Endothelial cell of umbilical vein (primary cell): ENCODE data around the gene PTPRE. TPM values are rescaled to one million over a fixed set of nuclear protein-coding genes. Genes with fewer than 3 reads are reported as not detected.

Experiments
- BruUV-seq: library from RNA; stranded (reverse); fragments of 400-500 nt; replicated peaks from 2 replicates; lab custom pipeline; 2021; lab: Mats Ljungman, UMichigan
- CTCF ChIA-PET: fragments of 300-600, 350-600 bp; sonication (Branson Sonifier 250); formaldehyde crosslinking; loops from one replicate; lab custom pipeline; 2021; ENCODE audit warnings: antibody characterized with exemption, inconsistent platforms; lab: Charles Lee
- POLR2A ChIA-PET: fragments of 300-600, 350-600 bp; sonication (Branson Sonifier 250); formaldehyde crosslinking; loops from one replicate; lab custom pipeline; 2021; ENCODE audit warnings: antibody characterized with exemption, inconsistent platforms; lab: Charles Lee
- DNase-seq: peaks from one replicate; pipeline ENCODE4 v3.0.0-alpha.2; 2011; ENCODE audit warnings: low read depth, low spot score
- FAIRE-seq: peaks from 2 replicates; lab custom pipeline; 2011; peaks lifted over from hg19 to GRCh38; lab: Jason Lieb, UNC
- H2AFZ ChIP-seq: 2 replicates; pipeline ENCODE4 v1.6.0; 2012; ENCODE audit warnings: low read depth, low read length, control low read depth, inconsistent platforms
- H3K27ac ChIP-seq: 2 replicates; pipeline ENCODE4 v1.5.1; 2011; ENCODE audit warnings: low read depth, mild to moderate bottlenecking, control low read depth, low read length, moderate library complexity; ENCODE audit not compliant: insufficient read depth
- H3K27me3 ChIP-seq, 2 experiments: 2 replicates each; pipeline versions ENCODE4 v1.6.0 to v1.6.1; 2011; ENCODE audit warnings: low read length in 2 of 2, mixed read lengths in 1 of 2; ENCODE audit not compliant: control insufficient read depth in 2 of 2, insufficient read depth in 2 of 2
- H3K36me3 ChIP-seq, 2 experiments: 2 replicates in 1 of 2; 3 replicates in 1 of 2; pipeline ENCODE4 v1.5.1; 2011; ENCODE audit warnings: low read length in 2 of 2, mild to moderate bottlenecking in 1 of 2, moderate library complexity in 1 of 2; ENCODE audit not compliant: control insufficient read depth in 2 of 2, insufficient read depth in 2 of 2; ENCODE audit errors: extremely low read depth in 1 of 2
- H3K4me1 ChIP-seq: 3 replicates; pipeline ENCODE4 v1.5.1; 2011; ENCODE audit warnings: mild to moderate bottlenecking, low read length; ENCODE audit not compliant: control insufficient read depth, insufficient read depth; ENCODE audit errors: extremely low read depth
- H3K4me2 ChIP-seq: 2 replicates; pipeline ENCODE4 v1.6.1; 2011; ENCODE audit warnings: low read length, control low read depth, mixed read lengths; ENCODE audit not compliant: insufficient read depth
- H3K4me3 ChIP-seq, 3 experiments: fragments of 200-600 bp in 1 of 3; sonication (generic), shearing (Covaris generic) in 1 of 3; replicated peaks in 1 of 3; 2 replicates each; pipeline ENCODE4 v1.5.1; 2011 to 2016; ENCODE audit warnings: control low read depth in 3 of 3, low read length in 3 of 3, mild to moderate bottlenecking in 2 of 3, inconsistent platforms in 1 of 3, low read depth in 1 of 3, moderate library complexity in 1 of 3; ENCODE audit not compliant: insufficient read depth in 1 of 3
- H3K79me2 ChIP-seq: 2 replicates; pipeline ENCODE4 v1.6.0; 2012; ENCODE audit warnings: low read length, inconsistent platforms; ENCODE audit not compliant: control insufficient read depth, insufficient read depth
- H3K9ac ChIP-seq: replicated peaks from 2 replicates; pipeline ENCODE3; 2011; ENCODE audit warnings: low read length, control low read depth; ENCODE audit not compliant: insufficient read depth; ENCODE audit errors: extremely low read depth
- H3K9me1 ChIP-seq: replicated peaks from 3 replicates; pipeline ENCODE4 v1.6.0; 2011; ENCODE audit warnings: mild to moderate bottlenecking, low read length; ENCODE audit not compliant: control insufficient read depth, insufficient read depth; ENCODE audit errors: extremely low read depth
- H3K9me3 ChIP-seq: replicated peaks from 2 replicates; pipeline ENCODE4 v1.5.1; 2012; ENCODE audit warnings: low read length, inconsistent platforms; ENCODE audit not compliant: control insufficient read depth, insufficient read depth
- H4K20me1 ChIP-seq: replicated peaks from 2 replicates; pipeline ENCODE3; 2011; ENCODE audit warnings: mild to moderate bottlenecking, low read length; ENCODE audit not compliant: control insufficient read depth, insufficient read depth; ENCODE audit errors: extremely low read depth
- EZH2 ChIP-seq: IDR thresholded peaks from 2 replicates; pipeline ENCODE4 v1.6.1; 2012; ENCODE audit warnings: borderline replicate concordance, low read depth, mild to moderate bottlenecking, moderate library complexity, low read length, inconsistent platforms; ENCODE audit not compliant: severe bottlenecking
- FOS ChIP-seq: IDR thresholded peaks from 2 replicates; pipeline ENCODE4 v1.6.1; 2011; ENCODE audit warnings: mild to moderate bottlenecking, low read length, moderate library complexity, borderline replicate concordance; ENCODE audit not compliant: insufficient read depth
- GATA2 ChIP-seq: IDR thresholded peaks from 2 replicates; pipeline ENCODE4 v1.7.0; 2011; ENCODE audit warnings: low read depth, mild to moderate bottlenecking, moderate library complexity, mixed read lengths, low read length; ENCODE audit not compliant: insufficient read length, insufficient read depth
- JUN ChIP-seq: IDR thresholded peaks from 2 replicates; pipeline ENCODE4 v1.6.1; 2011; ENCODE audit warnings: borderline replicate concordance, low read depth; ENCODE audit not compliant: insufficient read length, insufficient read depth
- MYC ChIP-seq: IDR thresholded peaks from one replicate; pipeline ENCODE4 v1.6.1; 2011; ENCODE audit warnings: mild to moderate bottlenecking, low read depth, low read length
- POLR2A ChIP-seq: IDR thresholded peaks from 2 replicates; pipeline ENCODE4 v1.6.1; 2012; ENCODE audit warnings: low read depth, mild to moderate bottlenecking, control low read depth, low read length
- POLR2AphosphoS5 ChIP-seq: IDR thresholded peaks from 2 replicates; pipeline ENCODE4 v1.6.1; 2012; ENCODE audit warnings: low read depth, mild to moderate bottlenecking, control low read depth, low read length, moderate library complexity; ENCODE audit not compliant: insufficient read depth
- dilution Hi-C: fragments of 300-500 bp; cut with MboI; formaldehyde crosslinking; loops from one replicate; pipeline ENCODE4 v1.15.0; 2019; ENCODE audit warnings: low sequenced_read_pairs; ENCODE audit not compliant: extremely low pct_ligation_motif_present
- intact Hi-C: fragments of 100-400 bp; cut with micrococcal nuclease; formaldehyde crosslinking; loops from one replicate; pipeline ENCODE4 v1.10.0; 2022
- polyA plus RNA-seq, 4 experiments: library from polyadenylated mRNA; depleted of rRNA in 3 of 4; stranded (reverse) in 3 of 4; unstranded in 1 of 4; fragments of >200 nt; gene quantifications; 2 replicates each; pipeline versions ENCODE4 v1.2.1 to v1.2.3, GENCODE V29; 2011 to 2012; ENCODE audit warnings: missing spikeins in 1 of 4
- total RNA-seq: library from RNA; stranded (reverse); gene quantifications from 2 replicates; pipeline ENCODE4 v1.2.3, GENCODE V29; 2021
- TF ChIP-seq, protein P1 (sequence below): IDR thresholded peaks from 2 replicates; pipeline ENCODE4 v1.6.1; 2011; ENCODE audit not compliant: insufficient read depth, insufficient read length

The PTPRE gene
- total and polyA plus RNA-seq, 2 donors (not counting 3 experiments of a cell fraction or from before 2014, with no cell fraction given): 37.3 to 116 TPM

DNA sequence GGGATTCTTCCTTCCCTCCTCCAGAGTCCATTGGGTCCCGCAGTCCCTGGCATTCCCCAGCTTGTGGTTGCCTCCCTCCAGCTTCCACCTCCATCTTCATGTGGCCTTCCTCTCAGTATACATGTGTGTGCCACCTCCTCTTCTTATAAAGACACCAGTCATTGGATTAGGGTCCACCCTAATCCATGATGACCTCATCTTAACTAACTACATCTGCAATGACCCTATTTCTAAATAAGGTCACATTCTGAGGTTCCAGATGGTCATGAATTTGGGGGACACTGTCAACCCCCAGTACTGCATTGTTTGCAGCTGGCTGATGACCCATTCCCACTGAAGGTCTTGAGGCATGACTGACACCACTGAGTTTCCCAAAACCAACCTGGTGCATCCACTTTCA lies 99.0 kb downstream of the PTPRE start:
- POLR2A ChIA-PET: no interaction called here
- dilution Hi-C loops (no loop called here), intact Hi-C loops (no loop called here)

DNA sequence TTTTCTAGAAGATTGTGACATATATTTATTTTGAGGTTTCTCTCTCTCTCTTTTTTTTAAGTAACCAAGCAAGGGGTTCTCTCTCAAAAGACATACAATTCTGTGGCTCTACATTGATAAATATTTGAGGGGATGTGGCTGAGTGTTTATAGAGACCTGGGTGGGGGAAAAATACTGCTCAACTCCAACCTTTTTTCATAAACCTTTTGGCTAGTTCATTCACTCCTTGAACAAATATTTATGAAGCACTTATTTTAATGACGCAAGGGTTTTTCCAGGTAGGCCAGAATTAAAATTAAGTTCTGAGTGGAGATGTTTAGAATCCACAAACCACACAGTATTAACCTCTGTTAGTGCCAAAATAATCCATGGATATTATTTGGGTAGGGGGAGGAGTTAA lies 100.2 kb downstream of the PTPRE start:
- no peak overlapping the region for H2AFZ ChIP-seq
- BruUV-seq: no TSS peak
- no peaks in the 10 kb centered on the region for H3K9me3 ChIP-seq
- TF ChIP-seq, protein P1, sequence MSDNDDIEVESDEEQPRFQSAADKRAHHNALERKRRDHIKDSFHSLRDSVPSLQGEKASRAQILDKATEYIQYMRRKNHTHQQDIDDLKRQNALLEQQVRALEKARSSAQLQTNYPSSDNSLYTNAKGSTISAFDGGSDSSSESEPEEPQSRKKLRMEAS: no peak
- TF ChIP-seq GATA2 (no peak), EZH2 (no peak)
- ChIA-PET CTCF (interaction anchor here (0.7 to 14.9 kb wide), 2 partner anchors 10 to 101 kb away, joined by 3 to 425 read pairs; partner anchors contain the start of gene PTPRE), POLR2A (no interaction called here)
- peaks cover 54% of the 10 kb centered on the region for H3K4me1 ChIP-seq
- intact Hi-C loops (no loop called here), dilution Hi-C loops (no loop called here)
- peaks cover 3 to 12% of the 10 kb centered on the region in 2 experiments for H3K36me3 ChIP-seq
- H3K27me3 ChIP-seq: no peaks in the 10 kb centered on the region
- no peak overlapping the region for H3K4me2 ChIP-seq
- H3K9ac ChIP-seq: no peak overlapping the region
- no peak for FAIRE-seq
- DNase-seq: peak; percentile 55
- H3K4me3 ChIP-seq: no peak overlapping the region
- no peaks in the 10 kb centered on the region for H4K20me1 ChIP-seq
- H3K79me2 ChIP-seq: peaks cover 88% of the 10 kb centered on the region
- no peak overlapping the region for H3K27ac ChIP-seq
- H3K9me1 ChIP-seq: no peaks in the 10 kb centered on the region

More for the DNA sequence above, 99.0 kb downstream of the PTPRE start:
- Histone ChIP-seq H3K9ac (no peak overlapping the region), H3K79me2 (peaks cover 90% of the 10 kb centered on the region), H4K20me1 (no peaks in the 10 kb centered on the region), H3K27me3 (no peaks in the 10 kb centered on the region), H3K9me1 (no peaks in the 10 kb centered on the region), H2AFZ (no peak overlapping the region), H3K4me1 (peaks cover 53% of the 10 kb centered on the region), H3K36me3 (peaks cover 3 to 12% of the 10 kb centered on the region in 2 experiments), H3K27ac (no peak overlapping the region), H3K4me2 (no peak overlapping the region), H3K9me3 (no peaks in the 10 kb centered on the region), H3K4me3 (no peak overlapping the region)
- DNase-seq: no peak
- no TSS peak for BruUV-seq
- TF ChIP-seq FOS (no peak), JUN (no peak), POLR2AphosphoS5 (no peak), MYC (no peak), POLR2A (no peak)
- TF ChIP-seq, protein P1: no peak
- CTCF ChIA-PET: interaction anchor here (14.9 kb wide), 1 partner anchor 99 kb away, joined by 425 read pairs; the partner anchor contains the start of gene PTPRE
- no peak for FAIRE-seq
